GM18907 (cell line): ENCODE data around the gene AZU1.
"Not testable (repeated sequence)": the region's sequence is repeated elsewhere in the genome, so short reads cannot be mapped to it uniquely, and the experiment has no call there.

Experiments
- ATAC-seq: cut with Tn5 transposase; IDR thresholded peaks from one replicate; pipeline ENCODE4 v1.9.1; 2021; ENCODE audit warnings: mild to moderate bottlenecking, moderate library complexity; ENCODE audit not compliant: unreplicated experiment

The AZU1 gene

GRCh38 chr19:852136-853013 is 24.7 kb downstream of the AZU1 start, which contains the start of gene ELANE:
Gene ELANE, plus strand, starts transcription at chr19:852303. Its CDS starts 26 bp downstream, at chr19:852329.
- no peak for ATAC-seq

- no peak for ATAC-seq
These were observed 25.5 kb downstream of the AZU1 start for GRCh38 chr19:853014-853585.

GRCh38 chr19:853614-854220 is 26.1 kb downstream of the AZU1 start:
- not testable (repeated sequence) for ATAC-seq

GRCh38 chr19:854549-854948 is 26.9 kb downstream of the AZU1 start:
- no peak for ATAC-seq

- no peak for ATAC-seq
These were observed 27.5 kb downstream of the AZU1 start for GRCh38 chr19:855142-855541.

GRCh38 chr19:855566-856120 is 28.0 kb downstream of the AZU1 start:
- no peak for ATAC-seq

GRCh38 chr19:858284-858683 is 30.6 kb downstream of the AZU1 start:
- no peak for ATAC-seq

- no peak for ATAC-seq
These were observed 31.5 kb downstream of the AZU1 start, which contains the start of gene CFD for GRCh38 chr19:858868-859843. Gene CFD, plus strand, starts transcription at chr19:859664. Its CDS starts 26 bp downstream, at chr19:859690.

GRCh38 chr19:861141-861755 is 33.6 kb downstream of the AZU1 start:
- no peak for ATAC-seq

- no peak for ATAC-seq
These were observed 34.3 kb downstream of the AZU1 start for GRCh38 chr19:861756-862580.

GRCh38 chr19:862581-863314 is 35.1 kb downstream of the AZU1 start:
- ATAC-seq: no peak

- ATAC-seq: no peak
These were observed 35.6 kb downstream of the AZU1 start for GRCh38 chr19:863315-863620.

GRCh38 chr19:866769-867300 is 39.2 kb downstream of the AZU1 start:
- ATAC-seq: no peak

- no peak for ATAC-seq
These were observed 39.7 kb downstream of the AZU1 start for GRCh38 chr19:867301-867793.

- ATAC-seq: no peak
These were observed 40.3 kb downstream of the AZU1 start for GRCh38 chr19:867855-868457.

GRCh38 chr19:868458-869244 is 41.0 kb downstream of the AZU1 start:
- no peak for ATAC-seq
